BLaER1 (cell line): Measurements from ENCODE around the gene GYS1.
"Not testable (repeated sequence)": the region's sequence is repeated elsewhere in the genome, so short reads cannot be mapped to it uniquely, and the experiment has no call there.

Experiments used
- H3K27ac ChIP-seq: shearing (Covaris generic); formaldehyde crosslinking; 2 replicates; pipeline ENCODE4 v1.8.1; 2022
- H3K27me3 ChIP-seq: shearing (Covaris generic); formaldehyde crosslinking; 2 replicates; pipeline ENCODE4 v1.8.1; 2022
- H3K36me3 ChIP-seq: shearing (Covaris generic); formaldehyde crosslinking; 2 replicates; pipeline ENCODE4 v1.8.1; 2022
- H3K4me1 ChIP-seq: shearing (Covaris generic); formaldehyde crosslinking; 2 replicates; pipeline ENCODE4 v1.8.1; 2022
- H3K4me2 ChIP-seq: shearing (Covaris generic); formaldehyde crosslinking; 2 replicates; pipeline ENCODE4 v1.8.1; 2022
- H3K4me3 ChIP-seq: shearing (Covaris generic); formaldehyde crosslinking; 2 replicates; pipeline ENCODE4 v1.8.1; 2022
- H3K9ac ChIP-seq: shearing (Covaris generic); formaldehyde crosslinking; 2 replicates; pipeline ENCODE4 v1.8.1; 2022
- H3K9me3 ChIP-seq: shearing (Covaris generic); formaldehyde crosslinking; 2 replicates; pipeline ENCODE4 v1.8.1; 2022
- H4K20me1 ChIP-seq: shearing (Covaris generic); formaldehyde crosslinking; 2 replicates; pipeline ENCODE4 v1.8.1; 2022
- Cebpa-rat ChIP-seq: shearing (Covaris generic); IDR thresholded peaks from 2 replicates; pipeline ENCODE4 v1.8.1; 2022

Gene GYS1

DNA sequence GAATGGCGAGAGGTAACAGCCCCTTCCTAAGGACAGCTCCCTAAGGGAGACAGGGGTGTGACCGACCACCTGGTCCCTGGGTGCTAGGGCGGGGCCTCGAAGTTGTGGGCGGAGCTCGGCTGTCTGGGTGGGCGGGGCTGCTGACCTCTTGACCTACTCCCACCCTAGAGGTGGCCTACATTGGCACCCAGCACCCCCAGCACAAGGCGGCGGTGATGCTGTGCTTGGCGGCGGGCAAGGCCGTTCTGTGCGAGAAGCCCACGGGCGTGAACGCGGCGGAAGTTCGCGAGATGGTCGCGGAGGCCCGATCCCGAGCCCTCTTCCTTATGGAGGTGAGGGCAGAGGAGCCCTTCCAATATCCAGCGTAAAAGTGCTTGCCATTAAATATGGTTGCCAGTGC is 57.2 kb downstream of the GYS1 start:
- peaks cover 4% of the 10 kb centered on the region for H3K36me3 ChIP-seq
- no peaks in the 10 kb centered on the region for H4K20me1 ChIP-seq
- no peak for TF ChIP-seq Cebpa-rat
- H3K9me3 ChIP-seq, result peaks cover 12% of the 10 kb centered on the region
- H3K4me1 ChIP-seq, result peaks cover 17% of the 10 kb centered on the region
- peaks cover 24% of the 10 kb centered on the region for H3K27me3 ChIP-seq
- no peak overlapping the region for H3K27ac ChIP-seq
- H3K9ac ChIP-seq, result no peak overlapping the region
- H3K4me3 ChIP-seq, result no peak overlapping the region
- no peak overlapping the region for H3K4me2 ChIP-seq

GRCh38 chr19:48934837-48935236 is 58.3 kb downstream of the GYS1 start:
- Histone ChIP-seq H3K27me3 (peaks cover 24% of the 10 kb centered on the region), H3K27ac (no peak overlapping the region), H3K9ac (no peak overlapping the region), H4K20me1 (no peaks in the 10 kb centered on the region), H3K4me1 (peaks cover 17% of the 10 kb centered on the region), H3K4me3 (no peak overlapping the region), H3K4me2 (no peak overlapping the region), H3K9me3 (0 out of 2 replicates have a peak, but pooled peaks cover 3% of the 10 kb centered on the region), H3K36me3 (no peaks in the 10 kb centered on the region; the same call in 1 of the 2 replicates)
- no peak for TF ChIP-seq Cebpa-rat

GRCh38 chr19:48933382-48933932 is 59.7 kb downstream of the GYS1 start, which contains the start of gene DHDH:
Gene DHDH (plus strand): TSS chr19:48933699. CDS start chr19:48933722, 23 bp downstream.
- Histone ChIP-seq H3K27me3 (peaks cover 24% of the 10 kb centered on the region), H3K9me3 (0 out of 2 replicates have a peak, but pooled peaks cover 3% of the 10 kb centered on the region), H3K4me3 (peak within 1 kb of the TSS; percentile 64), H3K4me1 (peaks cover 13% of the 10 kb centered on the region), H4K20me1 (no peaks in the 10 kb centered on the region), H3K9ac (peak within 1 kb of the TSS; percentile 16; the same call in 1 of the 2 replicates), H3K27ac (no peak within 1 kb of the TSS), H3K36me3 (no peaks in the 10 kb centered on the region), H3K4me2 (peak within 1 kb of the TSS; percentile 87)
- TF ChIP-seq Cebpa-rat, result no peak

- Histone ChIP-seq H3K9me3 (no peaks in the 10 kb centered on the region), H3K27ac (no peak overlapping the region), H3K27me3 (peaks cover 13% of the 10 kb centered on the region), H3K4me2 (no peak overlapping the region), H3K36me3 (peaks cover 3% of the 10 kb centered on the region; the same call in 1 of the 2 replicates), H3K4me1 (no peaks in the 10 kb centered on the region), H3K4me3 (no peak overlapping the region), H4K20me1 (no peaks in the 10 kb centered on the region), H3K9ac (no peak overlapping the region)
- no peak for TF ChIP-seq Cebpa-rat
These were observed 64.7 kb downstream of the GYS1 start for GRCh38 chr19:48928164-48929025.

DNA sequence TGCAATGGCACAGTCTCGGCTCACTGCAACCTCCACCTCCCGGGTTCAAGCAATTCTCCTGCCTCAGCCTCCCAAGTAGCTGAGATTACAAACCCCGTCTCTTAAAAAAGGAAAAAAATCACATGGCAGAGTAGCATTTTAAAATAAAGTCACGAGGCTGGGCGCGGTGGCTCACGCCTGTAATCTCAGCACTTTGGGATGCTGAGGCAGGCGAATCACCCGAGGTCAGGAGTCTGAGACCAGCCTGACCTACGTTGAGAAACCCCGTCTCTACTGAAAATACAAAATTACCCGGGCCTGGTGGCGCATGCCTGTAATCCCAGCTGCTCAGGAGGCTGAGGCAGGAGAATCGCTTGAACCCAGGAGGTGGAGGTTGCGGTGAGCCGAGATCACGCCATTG is 65.4 kb downstream of the GYS1 start:
- H3K9me3 ChIP-seq, H3K4me1 ChIP-seq, H3K4me2 ChIP-seq, H3K27me3 ChIP-seq, H3K4me3 ChIP-seq, H3K27ac ChIP-seq, H3K9ac ChIP-seq, H4K20me1 ChIP-seq: not testable (repeated sequence)
- peaks cover 10% of the 10 kb centered on the region for H3K36me3 ChIP-seq

- H3K36me3 ChIP-seq, result peaks cover 16% of the 10 kb centered on the region
- no peaks in the 10 kb centered on the region for H3K4me1 ChIP-seq
- no peaks in the 10 kb centered on the region for H3K9me3 ChIP-seq
- TF ChIP-seq Cebpa-rat, result no peak
- H4K20me1 ChIP-seq, result no peaks in the 10 kb centered on the region
- H3K4me2 ChIP-seq, result no peak overlapping the region
- no peak overlapping the region for H3K4me3 ChIP-seq
- no peak overlapping the region for H3K27ac ChIP-seq
- H3K27me3 ChIP-seq, result no peaks in the 10 kb centered on the region
- H3K9ac ChIP-seq, result no peak overlapping the region
These were observed 66.2 kb downstream of the GYS1 start for GRCh38 chr19:48926909-48927308.

DNA sequence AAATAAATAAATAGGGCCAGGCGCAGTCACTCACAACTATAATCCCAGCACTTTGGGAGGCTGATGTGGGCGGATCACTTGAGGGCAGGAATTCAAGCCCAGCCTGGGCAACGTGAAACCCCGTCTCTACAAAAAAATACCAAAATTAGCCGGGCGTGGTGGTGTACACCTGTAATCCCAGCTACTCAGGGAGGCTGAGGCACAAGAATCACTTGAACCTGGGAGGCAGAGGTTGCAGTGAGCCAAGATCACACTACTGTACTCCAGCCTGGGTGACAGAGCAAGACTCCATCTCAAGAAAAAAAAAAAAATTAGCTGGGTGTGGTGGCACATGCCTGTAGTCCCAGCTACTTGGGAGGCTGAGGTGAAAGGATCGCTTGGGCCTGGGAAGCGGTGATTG is 67.2 kb downstream of the GYS1 start:
- not testable (repeated sequence) for H3K4me1 ChIP-seq, H4K20me1 ChIP-seq, H3K4me3 ChIP-seq, H3K27ac ChIP-seq, H3K9me3 ChIP-seq, H3K4me2 ChIP-seq, H3K9ac ChIP-seq, H3K27me3 ChIP-seq
- peaks cover 26% of the 10 kb centered on the region for H3K36me3 ChIP-seq

DNA sequence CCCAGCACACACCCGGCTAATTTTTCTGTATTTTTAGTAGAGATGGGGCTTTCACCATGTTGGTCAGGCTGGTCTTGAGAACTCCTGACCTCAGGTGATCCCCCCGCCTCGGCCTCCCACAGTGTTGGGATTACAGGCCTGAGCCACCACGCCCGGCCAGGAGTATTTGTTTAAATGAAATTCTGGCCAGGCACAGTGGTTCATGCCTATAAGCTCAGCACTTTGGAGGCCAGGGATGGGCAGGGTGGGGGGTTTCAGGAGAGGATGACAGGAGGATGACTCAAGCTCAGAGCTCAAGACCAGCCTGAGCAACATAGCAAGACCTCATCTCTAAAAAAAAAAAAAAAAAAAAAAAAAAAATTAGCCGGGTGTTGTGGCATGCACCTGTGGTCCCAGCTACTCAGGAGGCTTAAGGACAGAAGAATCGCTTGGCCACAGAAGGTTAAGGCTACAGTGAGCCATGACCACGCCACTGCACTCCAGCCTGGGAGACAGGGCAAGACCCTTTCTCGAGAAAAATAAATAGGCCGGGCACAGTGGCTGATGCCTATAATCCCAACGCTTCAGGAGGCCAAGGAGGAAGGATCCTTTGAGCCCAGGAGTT is 67.8 kb downstream of the GYS1 start:
- Histone ChIP-seq H3K27me3 (no peaks in the 10 kb centered on the region), H3K9me3 (no peaks in the 10 kb centered on the region), H3K4me3 (no peak overlapping the region), H3K36me3 (peaks cover 31% of the 10 kb centered on the region), H3K4me2 (no peak overlapping the region), H3K27ac (no peak overlapping the region), H3K9ac (no peak overlapping the region), H4K20me1 (no peaks in the 10 kb centered on the region), H3K4me1 (no peaks in the 10 kb centered on the region)
- no peak for TF ChIP-seq Cebpa-rat

DNA sequence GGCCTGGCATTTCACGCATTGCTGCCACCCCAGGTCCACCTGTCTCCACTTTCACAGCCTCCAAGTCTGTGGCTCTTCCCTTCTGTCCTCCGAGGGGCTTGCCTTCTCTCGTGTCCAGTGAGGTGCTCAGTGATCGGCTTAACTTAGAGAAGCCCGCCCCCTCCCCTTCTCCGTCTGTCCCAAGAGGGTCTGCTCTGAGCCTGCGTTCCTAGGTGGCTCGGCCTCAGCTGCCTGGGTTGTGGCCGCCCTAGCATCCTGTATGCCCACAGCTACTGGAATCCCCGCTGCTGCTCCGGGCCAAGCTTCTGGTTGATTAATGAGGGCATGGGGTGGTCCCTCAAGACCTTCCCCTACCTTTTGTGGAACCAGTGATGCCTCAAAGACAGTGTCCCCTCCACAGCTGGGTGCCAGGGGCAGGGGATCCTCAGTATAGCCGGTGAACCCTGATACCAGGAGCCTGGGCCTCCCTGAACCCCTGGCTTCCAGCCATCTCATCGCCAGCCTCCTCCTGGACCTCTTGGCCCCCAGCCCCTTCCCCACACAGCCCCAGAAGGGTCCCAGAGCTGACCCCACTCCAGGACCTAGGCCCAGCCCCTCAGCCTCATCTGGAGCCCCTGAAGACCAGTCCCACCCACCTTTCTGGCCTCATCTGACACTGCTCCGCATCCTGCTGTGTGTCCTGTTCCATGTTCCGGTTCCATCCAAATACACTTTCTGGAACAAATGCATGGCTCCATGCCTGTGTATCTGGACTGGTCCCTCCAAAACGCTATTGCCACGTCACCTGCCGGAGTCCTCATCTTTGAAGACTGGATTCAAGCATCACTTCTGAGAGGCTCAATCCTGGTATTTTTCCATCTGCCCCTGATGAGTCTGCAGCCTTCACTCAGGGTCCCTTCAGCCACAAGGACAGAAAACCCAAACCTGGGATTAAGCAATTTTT is 70.3 kb downstream of the GYS1 start:
- no peak for TF ChIP-seq Cebpa-rat
- Histone ChIP-seq H3K27ac (no peak overlapping the region), H3K9ac (no peak overlapping the region)

More for the DNA sequence above, 70.3 kb downstream of the GYS1 start:
- Histone ChIP-seq H3K27me3 (no peaks in the 10 kb centered on the region), H3K4me2 (no peak overlapping the region), H4K20me1 (no peaks in the 10 kb centered on the region), H3K9me3 (no peaks in the 10 kb centered on the region), H3K4me1 (peaks cover 10% of the 10 kb centered on the region), H3K36me3 (peaks cover 56% of the 10 kb centered on the region), H3K4me3 (no peak overlapping the region)
